H1 (cell line): Measurements from ENCODE around the gene TRAK1. TPM values are rescaled to one million over a fixed set of nuclear protein-coding genes. Genes with fewer than 3 reads are reported as not detected.

ENCODE experiments used
- CHD7 ChIP-seq: fragments of 300-600 bp; sonication (generic); IDR thresholded peaks from 2 replicates; pipeline ENCODE4 v1.7.1; 2012; ENCODE audit warnings: low read length, moderate library complexity, mild to moderate bottlenecking, inconsistent platforms; ENCODE audit not compliant: insufficient replicate concordance
- EP300 ChIP-seq, 2 experiments: IDR thresholded peaks; 1 replicate in 1 of 2; 2 replicates in 1 of 2; pipeline ENCODE4 v1.6.1; 2011 to 2012; ENCODE audit warnings: low read depth in 2 of 2, low read length in 2 of 2, mild to moderate bottlenecking in 2 of 2, borderline replicate concordance in 1 of 2, inconsistent platforms in 1 of 2, moderate library complexity in 1 of 2
- MAFK ChIP-seq: IDR thresholded peaks from 2 replicates; pipeline ENCODE4 v1.6.1; 2012; ENCODE audit warnings: low read depth, mild to moderate bottlenecking, improper control_type of control experiment, low read length
- RAD21 ChIP-seq, 2 experiments: IDR thresholded peaks in 1 of 2; conservative IDR thresholded peaks in 1 of 2; 2 replicates each; pipeline ENCODE4 v1.6.1; 2011; ENCODE audit warnings: low read depth in 2 of 2, low read length in 2 of 2, improper control_type of control experiment in 1 of 2, inconsistent platforms in 1 of 2, mild to moderate bottlenecking in 1 of 2, moderate library complexity in 1 of 2
- RBBP5 ChIP-seq: IDR thresholded peaks from 2 replicates; pipeline ENCODE4 v1.7.1; 2012; ENCODE audit warnings: low read depth, mild to moderate bottlenecking, inconsistent platforms, low read length, moderate library complexity, borderline replicate concordance
- SP2 ChIP-seq: IDR thresholded peaks from 2 replicates; pipeline ENCODE4 v1.6.1; 2012; ENCODE audit warnings: mild to moderate bottlenecking, low read length, inconsistent platforms
- SP4 ChIP-seq: IDR thresholded peaks from 2 replicates; pipeline ENCODE4 v1.6.1; 2012; ENCODE audit warnings: low read length, inconsistent platforms
- SRF ChIP-seq: IDR thresholded peaks from 2 replicates; pipeline ENCODE4 v1.6.1; 2011; ENCODE audit warnings: mild to moderate bottlenecking, low read depth, low read length, moderate library complexity
- ZNF274 ChIP-seq: IDR thresholded peaks from 2 replicates; pipeline ENCODE4 v1.7.0; 2012; ENCODE audit warnings: low read length, borderline replicate concordance; ENCODE audit errors: extremely low read depth
- polyA plus RNA-seq, 7 experiments: library from polyadenylated mRNA; depleted of rRNA in 3 of 7; stranded (reverse) in 5 of 7; unstranded in 2 of 7; fragments of >200 nt in 5 of 7; fragments of 200-250 nt in 2 of 7; gene quantifications; 1 replicate in 5 of 7; 2 replicates in 1 of 7; 4 replicates in 1 of 7; pipeline versions ENCODE4 v1.2.1 to v1.2.3, GENCODE V29; 2011 to 2013; ENCODE audit warnings: missing spikeins in 2 of 7, mixed read lengths in 2 of 7
- total RNA-seq: library from RNA; stranded (reverse); fragmentation: NEBNext Ultra II Directional; extraction: Animal tissue kit (Norgen Biotek cat#: 25700); gene quantifications from 2 replicates; pipeline ENCODE4 v1.2.1, GENCODE V29; 2021

TRAK1 gene
- total and polyA plus RNA-seq, 2 of the 8 experiments (the other 6 are each of a cell fraction or from before 2014, with no cell fraction given) = 21.3 to 32.7 TPM

- no peak for TF ChIP-seq EP300 (IDR thresholded peaks at IDR 0.05; ENCODE audit: borderline replicate concordance in 1 of 2, low read depth in 2 of 2, low read length in 2 of 2)
- TF ChIP-seq RBBP5 = no peak
- no peak for TF ChIP-seq SRF
- no peak for TF ChIP-seq MAFK
- no peak for TF ChIP-seq CHD7
- no peak for TF ChIP-seq RAD21 (IDR thresholded peaks at IDR 0.05 in 1 of 2, conservative IDR thresholded peaks at IDR 0.05 in 1 of 2; ENCODE audit: low read depth in 2 of 2, low read length in 2 of 2)
- TF ChIP-seq SP4 = no peak
- TF ChIP-seq SP2 = no peak
- TF ChIP-seq ZNF274 = no peak
Measured at GRCh38 chr3:42092006-42092405, 849 bp downstream of the TRAK1 start (continued).
